ENCODE data around the gene PEX16.
A peak's percentile ranks its signal among the peaks of the same experiment; 100 is the strongest.

Gene PEX16

GRCh38 chr11:45913514-45913913 is 4.2 kb downstream of the PEX16 start:
- no peak for DNase-seq
- H3K4me3 ChIP-seq (ENCODE audit: low read depth, low read length), result no peak overlapping the region
- H3K27me3 ChIP-seq (ENCODE audit: insufficient read depth, low read depth, severe bottlenecking), result no peaks in the 10 kb centered on the region
- H3K27ac ChIP-seq, result no peak overlapping the region
- H3K36me3 ChIP-seq, result peaks cover 29% of the 10 kb centered on the region
- TF ChIP-seq, protein P1, sequence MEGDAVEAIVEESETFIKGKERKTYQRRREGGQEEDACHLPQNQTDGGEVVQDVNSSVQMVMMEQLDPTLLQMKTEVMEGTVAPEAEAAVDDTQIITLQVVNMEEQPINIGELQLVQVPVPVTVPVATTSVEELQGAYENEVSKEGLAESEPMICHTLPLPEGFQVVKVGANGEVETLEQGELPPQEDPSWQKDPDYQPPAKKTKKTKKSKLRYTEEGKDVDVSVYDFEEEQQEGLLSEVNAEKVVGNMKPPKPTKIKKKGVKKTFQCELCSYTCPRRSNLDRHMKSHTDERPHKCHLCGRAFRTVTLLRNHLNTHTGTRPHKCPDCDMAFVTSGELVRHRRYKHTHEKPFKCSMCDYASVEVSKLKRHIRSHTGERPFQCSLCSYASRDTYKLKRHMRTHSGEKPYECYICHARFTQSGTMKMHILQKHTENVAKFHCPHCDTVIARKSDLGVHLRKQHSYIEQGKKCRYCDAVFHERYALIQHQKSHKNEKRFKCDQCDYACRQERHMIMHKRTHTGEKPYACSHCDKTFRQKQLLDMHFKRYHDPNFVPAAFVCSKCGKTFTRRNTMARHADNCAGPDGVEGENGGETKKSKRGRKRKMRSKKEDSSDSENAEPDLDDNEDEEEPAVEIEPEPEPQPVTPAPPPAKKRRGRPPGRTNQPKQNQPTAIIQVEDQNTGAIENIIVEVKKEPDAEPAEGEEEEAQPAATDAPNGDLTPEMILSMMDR (IDR thresholded peaks at IDR 0.05; ENCODE audit: low read depth, low read length), result no peak
- no peaks in the 10 kb centered on the region for H3K9me3 ChIP-seq (ENCODE audit: severe bottlenecking)

GRCh38 chr11:45910623-45911022 is 7.1 kb downstream of the PEX16 start:
- H3K4me3 ChIP-seq (ENCODE audit: low read depth, low read length), result no peak overlapping the region
- DNase-seq, result no peak
- TF ChIP-seq, protein P1 (IDR thresholded peaks at IDR 0.05; ENCODE audit: low read depth, low read length), result no peak
- no peak overlapping the region for H3K27ac ChIP-seq
- H3K9me3 ChIP-seq (ENCODE audit: severe bottlenecking), result no peaks in the 10 kb centered on the region
- no peaks in the 10 kb centered on the region for H3K27me3 ChIP-seq (ENCODE audit: insufficient read depth, low read depth, severe bottlenecking)
- H3K36me3 ChIP-seq, result peaks cover 36% of the 10 kb centered on the region

- Histone ChIP-seq H3K9me3 (ENCODE audit: severe bottlenecking) (no peaks in the 10 kb centered on the region), H3K36me3 (peaks cover 38% of the 10 kb centered on the region), H3K27ac (no peak overlapping the region), H3K4me3 (ENCODE audit: low read depth, low read length) (no peak overlapping the region), H3K27me3 (ENCODE audit: insufficient read depth, low read depth, severe bottlenecking) (no peaks in the 10 kb centered on the region)
- DNase-seq, result no peak
- TF ChIP-seq, protein P1 (IDR thresholded peaks at IDR 0.05; ENCODE audit: low read depth, low read length), result no peak
Measured at GRCh38 chr11:45909594-45910475, 7.8 kb downstream of the PEX16 start.

GRCh38 chr11:45907911-45908370 is 9.7 kb downstream of the PEX16 start:
- Histone ChIP-seq H3K27ac (peak overlapping the region; percentile 42; the same call in 1 of the 2 replicates), H3K36me3 (peaks cover 48% of the 10 kb centered on the region), H3K27me3 (ENCODE audit: insufficient read depth, low read depth, severe bottlenecking) (no peaks in the 10 kb centered on the region), H3K9me3 (ENCODE audit: severe bottlenecking) (no peaks in the 10 kb centered on the region), H3K4me3 (ENCODE audit: low read depth, low read length) (no peak overlapping the region)
- TF ChIP-seq, protein P1 (IDR thresholded peaks at IDR 0.05; ENCODE audit: low read depth, low read length), result no peak
- DNase-seq, result no peak

DNA sequence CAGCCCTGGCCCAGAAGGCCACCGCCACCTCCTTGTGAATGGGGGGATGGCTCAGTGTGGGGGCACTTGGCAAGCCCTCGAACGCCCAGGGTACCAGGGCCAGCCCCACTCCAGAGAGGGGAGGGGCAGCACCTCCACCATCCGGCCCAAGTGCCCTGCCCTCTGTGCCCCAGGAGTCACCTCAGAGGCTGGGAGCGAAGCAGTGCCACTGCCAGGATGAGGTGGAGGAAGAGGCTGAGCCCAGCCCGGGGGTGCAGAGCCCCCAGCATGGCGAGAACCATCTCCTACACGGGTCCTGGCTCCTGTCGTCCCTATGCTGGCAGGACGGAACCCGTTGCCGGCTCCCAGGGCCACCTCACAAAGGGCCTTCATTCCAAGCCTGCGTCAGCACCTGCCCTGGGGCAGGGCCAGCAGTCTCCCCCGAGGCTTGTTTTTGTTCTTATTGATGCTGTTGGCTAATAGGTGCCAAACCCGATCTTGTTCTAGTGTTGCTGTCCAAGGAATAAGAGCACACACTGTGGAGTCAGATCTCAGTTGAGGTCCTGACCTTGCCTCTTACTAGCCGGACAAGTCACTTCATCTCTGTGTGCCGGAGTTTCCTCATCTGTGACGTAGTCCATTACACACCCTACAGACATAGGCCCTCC is 10.6 kb downstream of the PEX16 start, which contains the start of gene FREY1:
Gene FREY1 (minus strand): TSS at position 307 of the 647 bp plus-strand sequence. CDS start 26 bp downstream, at position 281.
- Histone ChIP-seq H3K4me3 (ENCODE audit: low read depth, low read length) (no peak within 1 kb of the TSS), H3K27me3 (ENCODE audit: insufficient read depth, low read depth, severe bottlenecking) (no peaks in the 10 kb centered on the region), H3K36me3 (peaks cover 56% of the 10 kb centered on the region), H3K27ac (peak within 1 kb of the TSS; percentile 42; the same call in 1 of the 2 replicates), H3K9me3 (ENCODE audit: severe bottlenecking) (no peaks in the 10 kb centered on the region)
- TF ChIP-seq, protein P1 (IDR thresholded peaks at IDR 0.05; ENCODE audit: low read depth, low read length), result no peak
- DNase-seq, result no peak

Measured in WERI-Rb-1 (cell line).